HCT116 (cell line): ENCODE measurements around the gene CNTNAP5. TPM values are rescaled to one million over a fixed set of nuclear protein-coding genes. Genes with fewer than 3 reads are reported as not detected.

ENCODE experiments used
- ATAC-seq: fragments of 200-7000 bp; cut with Tn5 transposase; 2 replicates; pipeline ENCODE4 v1.9.1; 2020; ENCODE audit warnings: mild to moderate bottlenecking, moderate library complexity
- BruUV-seq: library from RNA; stranded (reverse); fragments of 400-500 nt; replicated peaks from 2 replicates; lab custom pipeline; 2021; lab: Mats Ljungman, UMichigan
- CTCF ChIA-PET: fragments of 300-600 bp; sonication (Branson Sonifier 250); formaldehyde crosslinking; loops from one replicate; lab custom pipeline; 2021; ENCODE audit warnings: antibody characterized with exemption; lab: Charles Lee
- POLR2A ChIA-PET: fragments of 300-600, 350-600 bp; sonication (Branson Sonifier 250); formaldehyde crosslinking; loops from one replicate; lab custom pipeline; 2021; ENCODE audit warnings: antibody characterized with exemption; lab: Charles Lee
- RAD21 ChIA-PET, 2 experiments: fragments of 300-600 bp; sonication (Branson Sonifier 250); formaldehyde crosslinking; loops; one replicate each; lab custom pipeline; 2023; ENCODE audit warnings: low total read pairs in 2 of 2; ENCODE audit not compliant: uncharacterized antibody in 2 of 2, unreplicated experiment in 2 of 2, low non-redundant PET in 1 of 2; lab: Charles Lee
- DNase-seq: peaks from one replicate; pipeline ENCODE4 v3.0.0-alpha.2; 2010; ENCODE audit warnings: low read depth, low spot score
- H2AFZ ChIP-seq: fragments of 200-600 bp; shearing (Covaris generic), sonication (generic); 2 replicates; pipeline ENCODE4 v1.6.1; 2017; ENCODE audit warnings: low read depth, mixed run types, mixed read lengths, antibody characterized with exemption, low read length; ENCODE audit not compliant: poor library complexity, severe bottlenecking
- H3K27ac ChIP-seq: 2 replicates; pipeline ENCODE4 v1.5.1; 2012; ENCODE audit warnings: low read depth, low read length
- H3K27me3 ChIP-seq: fragments of 200-600 bp; sonication (generic); 2 replicates; pipeline ENCODE4 v1.6.1; 2016; ENCODE audit warnings: mixed run types, low read length, mixed read lengths; ENCODE audit not compliant: insufficient read depth
- H3K36me3 ChIP-seq, 2 experiments: fragments of 200-500 bp in 1 of 2; fragments of 200-600 bp in 1 of 2; sonication (Bioruptor generic) in 1 of 2; sonication (generic) in 1 of 2; 2 replicates each; pipeline versions ENCODE4 v1.5.1 to v1.6.1; 2014 to 2016; ENCODE audit warnings: low read length in 2 of 2, inconsistent platforms in 1 of 2, mixed read lengths in 1 of 2, mixed run types in 1 of 2; ENCODE audit not compliant: insufficient read depth in 2 of 2, control insufficient read depth in 1 of 2
- H3K4me1 ChIP-seq, 2 experiments: fragments of 200-600 bp in 1 of 2; sonication (generic) in 1 of 2; 2 replicates each; pipeline versions ENCODE4 v1.5.1 to v1.6.1; 2012 to 2017; ENCODE audit warnings: low read length in 2 of 2, inconsistent platforms in 1 of 2, mild to moderate bottlenecking in 1 of 2, mixed read lengths in 1 of 2, mixed run types in 1 of 2, moderate library complexity in 1 of 2; ENCODE audit not compliant: insufficient read depth in 2 of 2, control insufficient read depth in 1 of 2
- H3K4me2 ChIP-seq: fragments of 200-600 bp; sonication (generic); 2 replicates; pipeline ENCODE4 v1.6.1; 2017; ENCODE audit warnings: mixed run types, low read length, mixed read lengths
- H3K4me3 ChIP-seq, 2 experiments: fragments of 200-600 bp in 1 of 2; sonication (generic) in 1 of 2; replicated peaks in 1 of 2; 2 replicates each; pipeline ENCODE4 v1.5.1; 2011 to 2016; ENCODE audit warnings: low read length in 2 of 2, control low read depth in 1 of 2, low read depth in 1 of 2, mild to moderate bottlenecking in 1 of 2, mixed read lengths in 1 of 2, mixed run types in 1 of 2
- H3K79me2 ChIP-seq: fragments of 200-600 bp; sonication (generic); 2 replicates; pipeline ENCODE4 v1.6.1; 2017; ENCODE audit warnings: mild to moderate bottlenecking, mixed run types, low read length, moderate library complexity, mixed read lengths; ENCODE audit not compliant: insufficient read depth
- H3K9ac ChIP-seq: fragments of 200-600 bp; sonication (generic); 2 replicates; pipeline ENCODE4 v1.6.1; 2016; ENCODE audit warnings: low read length, mixed read lengths
- H3K9me2 ChIP-seq: fragments of 200-600 bp; sonication (generic), shearing (Covaris generic); 2 replicates; pipeline ENCODE4 v1.6.1; 2017; ENCODE audit warnings: mixed run types, mild to moderate bottlenecking, moderate library complexity; ENCODE audit not compliant: insufficient read depth
- H3K9me3 ChIP-seq, 2 experiments: fragments of 200-500 bp in 1 of 2; fragments of 200-600 bp in 1 of 2; sonication (Bioruptor generic) in 1 of 2; sonication (generic) in 1 of 2; 2 replicates each; pipeline ENCODE4 v1.6.1; 2014 to 2017; ENCODE audit warnings: low read length in 2 of 2, mixed read lengths in 2 of 2, inconsistent platforms in 1 of 2, low read depth in 1 of 2, mild to moderate bottlenecking in 1 of 2, mixed run types in 1 of 2, moderate library complexity in 1 of 2; ENCODE audit not compliant: control insufficient read depth in 1 of 2, insufficient read depth in 1 of 2
- H4K20me1 ChIP-seq: fragments of 200-600 bp; sonication (generic), shearing (Covaris generic); 2 replicates; pipeline ENCODE4 v1.6.1; 2017; ENCODE audit warnings: mixed run types, mild to moderate bottlenecking, moderate library complexity; ENCODE audit not compliant: insufficient read depth
- CBX3 ChIP-seq: IDR thresholded peaks from 2 replicates; pipeline ENCODE4 v1.6.1; 2012; ENCODE audit warnings: low read depth
- EGR1 ChIP-seq: IDR thresholded peaks from 2 replicates; pipeline ENCODE4 v1.6.1; 2012; ENCODE audit warnings: low read depth
- ELF1 ChIP-seq: IDR thresholded peaks from 2 replicates; pipeline ENCODE4 v1.6.1; 2012; ENCODE audit warnings: low read depth, borderline replicate concordance
- EZH2 ChIP-seq: fragments of 200-600 bp; sonication (generic); IDR thresholded peaks from 2 replicates; pipeline ENCODE4 v1.6.1; 2017; ENCODE audit warnings: antibody characterized with exemption, mixed run types
- EZH2phosphoT487 ChIP-seq: fragments of 200-600 bp; IDR thresholded peaks from 2 replicates; pipeline ENCODE4 v1.6.1; 2018; ENCODE audit warnings: antibody characterized with exemption, borderline replicate concordance
- FOSL1 ChIP-seq: IDR thresholded peaks from 2 replicates; pipeline ENCODE4 v1.6.1; 2012; ENCODE audit warnings: low read depth
- JUND ChIP-seq: IDR thresholded peaks from 2 replicates; pipeline ENCODE4 v1.6.1; 2012
- POLR2A ChIP-seq: IDR thresholded peaks from 2 replicates; pipeline ENCODE4 v1.7.0; 2011; ENCODE audit warnings: borderline replicate concordance; ENCODE audit not compliant: insufficient read depth, insufficient read length; ENCODE audit errors: extremely low read depth
- POLR2AphosphoS5 ChIP-seq: IDR thresholded peaks from 2 replicates; pipeline ENCODE4 v1.6.1; 2011; ENCODE audit warnings: mild to moderate bottlenecking, low read depth, low read length, moderate library complexity
- RAD21 ChIP-seq: IDR thresholded peaks from 2 replicates; pipeline ENCODE4 v1.6.1; 2012; ENCODE audit warnings: low read depth, mild to moderate bottlenecking
- REST ChIP-seq: IDR thresholded peaks from 2 replicates; pipeline ENCODE4 v1.6.1; 2012; ENCODE audit warnings: low read depth
- SIN3A ChIP-seq: IDR thresholded peaks from 2 replicates; pipeline ENCODE4 v1.6.1; 2012; ENCODE audit warnings: low read depth
- SP1 ChIP-seq: IDR thresholded peaks from 2 replicates; pipeline ENCODE4 v1.6.1; 2012; ENCODE audit warnings: low read depth
- YY1 ChIP-seq: IDR thresholded peaks from 2 replicates; pipeline ENCODE4 v1.6.1; 2011; ENCODE audit warnings: low read length, low read depth, moderate library complexity, mild to moderate bottlenecking; ENCODE audit not compliant: insufficient replicate concordance; ENCODE audit errors: extremely low read depth
- ZBTB33 ChIP-seq: IDR thresholded peaks from 2 replicates; pipeline ENCODE4 v1.6.1; 2011; ENCODE audit warnings: mild to moderate bottlenecking, low read length, moderate library complexity; ENCODE audit not compliant: insufficient replicate concordance; ENCODE audit errors: extremely low read depth
- ZFX ChIP-seq: fragments of 450-650 bp; IDR thresholded peaks from 2 replicates; pipeline ENCODE4 v1.6.1; 2017
- ZNF274 ChIP-seq: fragments of 200-500 bp; sonication (Bioruptor generic); IDR thresholded peaks from 2 replicates; pipeline ENCODE4 v1.6.1; 2014; ENCODE audit warnings: mild to moderate bottlenecking, low read depth, low read length, inconsistent platforms
- intact Hi-C: fragments of 100-400 bp; cut with micrococcal nuclease; formaldehyde crosslinking; loops from 2 replicates; pipeline ENCODE4 v1.10.0; 2022
- total RNA-seq: library from RNA; stranded (reverse); gene quantifications from one replicate; pipeline ENCODE4 v1.2.1, GENCODE V29; 2021; ENCODE audit not compliant: unreplicated experiment

CNTNAP5 gene
- total RNA-seq, 1 experiment from 2014 or later = not detected

GRCh38 chr2:124609667-124610066 is 584.6 kb downstream of the CNTNAP5 start:
- Histone ChIP-seq H2AFZ (no peak overlapping the region), H3K9me3 (peaks cover 8 to 17% of the 10 kb centered on the region in 2 experiments; a peak in 2 of 4 replicates), H3K79me2 (no peaks in the 10 kb centered on the region), H3K36me3 (no peaks in the 10 kb centered on the region), H3K9ac (no peak overlapping the region), H3K4me1 (no peaks in the 10 kb centered on the region), H4K20me1 (no peaks in the 10 kb centered on the region), H3K27me3 (no peaks in the 10 kb centered on the region), H3K4me2 (no peak overlapping the region), H3K9me2 (no peaks in the 10 kb centered on the region), H3K27ac (no peak overlapping the region), H3K4me3 (no peak overlapping the region)
- DNase-seq (no peak), ATAC-seq (no peak)
- no TSS peak for BruUV-seq
- POLR2A ChIA-PET = no interaction called here
- CTCF ChIA-PET = no interaction called here
- intact Hi-C loops = no loop called here
- RAD21 ChIA-PET = no interaction called here
- TF ChIP-seq FOSL1 (no peak), CBX3 (no peak), RAD21 (no peak), ZBTB33 (no peak), POLR2AphosphoS5 (no peak), SIN3A (no peak), ZNF274 (no peak), YY1 (no peak), REST (no peak), ELF1 (no peak), EZH2 (no peak), EGR1 (no peak), ZFX (no peak), POLR2A (no peak), EZH2phosphoT487 (no peak), JUND (no peak), SP1 (no peak)
